HG03097 (cell line): ENCODE measurements around the gene THAP10.
"Not testable (repeated sequence)": the region's sequence is repeated elsewhere in the genome, so short reads cannot be mapped to it uniquely, and the experiment has no call there.

Experiments
- ATAC-seq: cut with Tn5 transposase; IDR thresholded peaks from one replicate; pipeline ENCODE4 v1.9.1; 2021; ENCODE audit not compliant: unreplicated experiment, low FRiP score

THAP10 gene

GRCh38 chr15:70879401-70879800 is 12.8 kb downstream of the THAP10 start:
- no peak for ATAC-seq

DNA sequence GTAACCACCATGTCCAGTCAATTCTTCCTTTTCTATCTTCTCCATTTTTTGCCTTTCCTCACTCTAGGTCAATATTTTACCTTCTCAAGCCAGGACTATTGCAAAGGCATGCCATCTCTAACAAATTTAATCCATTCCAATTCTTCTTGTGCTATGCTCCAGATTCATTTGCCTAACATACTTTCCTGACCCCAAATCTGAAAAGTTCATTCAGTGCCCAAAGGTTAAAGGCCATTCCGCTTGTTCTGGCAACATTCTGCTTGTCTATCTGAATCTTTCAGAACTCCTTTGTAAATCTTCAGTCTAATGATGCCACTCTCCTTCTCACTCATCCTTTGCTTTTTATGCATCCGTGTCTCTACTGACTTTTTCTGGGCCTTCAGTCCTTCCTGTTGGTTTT is 15.6 kb downstream of the THAP10 start:
- no peak for ATAC-seq

GRCh38 chr15:70876011-70876410 is 16.2 kb downstream of the THAP10 start:
- no peak for ATAC-seq

GRCh38 chr15:70875001-70875782 is 17.0 kb downstream of the THAP10 start:
- ATAC-seq = no peak

DNA sequence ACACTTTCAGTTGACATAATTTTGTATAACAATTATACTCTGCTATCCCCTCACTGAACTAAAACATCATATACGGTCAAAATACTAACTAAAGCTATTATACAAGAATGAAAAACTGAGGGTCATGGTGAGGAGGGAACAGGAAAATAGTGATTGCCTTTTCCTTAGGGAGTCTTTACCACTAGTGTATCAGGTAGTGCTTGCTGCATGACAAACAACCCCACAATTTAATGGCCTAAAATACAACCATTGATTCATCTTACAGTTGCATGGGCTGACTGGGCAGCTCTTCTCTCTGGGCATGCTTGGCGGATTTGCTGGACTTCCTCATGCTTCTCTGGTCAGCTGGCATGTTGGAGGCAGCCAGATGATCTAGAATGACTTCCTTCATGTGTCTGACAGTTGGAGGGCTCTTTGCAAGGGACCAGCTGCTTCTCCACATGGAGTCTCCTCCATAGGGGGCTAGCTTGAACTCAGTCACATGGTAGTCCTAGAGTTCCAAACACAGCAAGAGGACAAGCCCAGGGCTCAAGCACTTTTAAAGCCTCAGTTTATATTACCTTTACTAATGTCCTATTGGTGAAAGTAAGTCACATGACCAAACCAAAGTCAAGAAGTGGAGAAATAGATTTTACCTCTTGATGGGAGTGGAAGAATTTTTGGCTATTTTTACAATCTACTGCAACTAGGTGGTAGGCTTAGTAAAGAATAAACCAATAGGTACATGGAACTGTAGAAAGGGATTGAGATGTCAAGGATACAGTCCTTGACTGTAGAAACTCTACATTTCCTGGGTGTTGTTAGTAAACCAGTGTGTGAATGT is 18.8 kb downstream of the THAP10 start:
- ATAC-seq = no peak

- ATAC-seq = not testable (repeated sequence)
These were observed 20.7 kb downstream of the THAP10 start for GRCh38 chr15:70871490-70871889.

- ATAC-seq = no peak
These were observed 22.2 kb downstream of the THAP10 start for GRCh38 chr15:70870051-70870450.

- no peak for ATAC-seq
These were observed 22.9 kb downstream of the THAP10 start for GRCh38 chr15:70869346-70869745.

- ATAC-seq = no peak
These were observed 24.2 kb downstream of the THAP10 start for GRCh38 chr15:70867911-70868467.

- ATAC-seq = no peak
These were observed 25.1 kb downstream of the THAP10 start for GRCh38 chr15:70866982-70867641.

- no peak for ATAC-seq
These were observed 28.6 kb downstream of the THAP10 start for GRCh38 chr15:70863450-70864218.

DNA sequence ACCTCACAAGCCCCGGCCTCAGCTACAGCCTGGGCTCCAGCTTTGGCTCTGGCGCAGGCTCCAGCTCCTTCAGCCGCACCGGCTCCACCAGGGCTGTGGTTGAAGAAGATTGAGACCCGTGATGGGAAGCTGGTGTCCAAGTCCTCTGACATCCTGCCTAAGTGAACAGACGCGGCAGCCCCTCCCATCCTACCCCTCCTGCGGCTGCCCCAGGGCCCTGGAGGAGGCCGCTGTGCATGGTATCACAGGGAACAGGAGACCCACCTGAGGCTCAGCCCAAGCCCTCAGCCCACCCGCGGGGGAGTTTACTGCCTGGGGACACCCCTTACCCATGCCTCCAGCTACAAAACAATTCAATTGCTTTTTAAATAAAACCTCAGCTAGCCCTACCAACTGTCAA is 32.2 kb downstream of the THAP10 start:
- ATAC-seq = no peak

- no peak for ATAC-seq
These were observed 32.8 kb downstream of the THAP10 start for GRCh38 chr15:70859322-70859908.

- not testable (repeated sequence) for ATAC-seq
These were observed 33.5 kb downstream of the THAP10 start for GRCh38 chr15:70858614-70859321.

- no peak for ATAC-seq
These were observed 34.5 kb downstream of the THAP10 start for GRCh38 chr15:70857562-70858285.

DNA sequence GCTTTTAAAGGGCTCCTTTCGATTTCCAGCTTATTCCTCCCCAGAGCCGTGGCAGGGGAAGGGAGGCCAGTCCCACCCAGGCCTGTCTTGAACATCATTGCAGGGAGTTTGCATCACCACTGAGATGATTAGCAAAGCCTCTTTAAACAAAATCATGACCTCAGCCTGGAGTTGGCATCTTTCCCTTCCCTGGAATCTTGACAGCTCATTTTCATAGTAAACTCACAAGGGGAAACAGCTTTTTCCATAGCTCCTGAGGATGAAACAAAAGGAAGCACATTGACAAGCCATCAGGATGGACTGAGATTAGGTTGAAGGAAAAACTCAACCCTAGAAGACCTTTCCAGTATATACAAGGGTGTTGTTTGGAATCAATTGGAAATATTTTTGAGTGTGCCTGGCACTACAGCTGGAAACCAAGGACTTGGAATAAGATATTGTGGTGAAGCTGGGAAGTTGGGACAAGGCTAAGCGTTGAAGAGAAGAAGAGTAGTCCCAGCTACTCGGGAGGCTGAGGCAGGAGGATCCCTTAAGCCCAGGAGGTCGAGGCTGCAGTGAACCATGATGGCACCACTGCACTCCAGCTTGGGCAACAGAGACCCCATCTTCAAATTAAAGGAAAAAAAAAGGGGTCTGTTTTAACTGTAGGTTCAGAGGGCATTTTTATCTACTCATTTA is 35.2 kb downstream of the THAP10 start:
- ATAC-seq = no peak

DNA sequence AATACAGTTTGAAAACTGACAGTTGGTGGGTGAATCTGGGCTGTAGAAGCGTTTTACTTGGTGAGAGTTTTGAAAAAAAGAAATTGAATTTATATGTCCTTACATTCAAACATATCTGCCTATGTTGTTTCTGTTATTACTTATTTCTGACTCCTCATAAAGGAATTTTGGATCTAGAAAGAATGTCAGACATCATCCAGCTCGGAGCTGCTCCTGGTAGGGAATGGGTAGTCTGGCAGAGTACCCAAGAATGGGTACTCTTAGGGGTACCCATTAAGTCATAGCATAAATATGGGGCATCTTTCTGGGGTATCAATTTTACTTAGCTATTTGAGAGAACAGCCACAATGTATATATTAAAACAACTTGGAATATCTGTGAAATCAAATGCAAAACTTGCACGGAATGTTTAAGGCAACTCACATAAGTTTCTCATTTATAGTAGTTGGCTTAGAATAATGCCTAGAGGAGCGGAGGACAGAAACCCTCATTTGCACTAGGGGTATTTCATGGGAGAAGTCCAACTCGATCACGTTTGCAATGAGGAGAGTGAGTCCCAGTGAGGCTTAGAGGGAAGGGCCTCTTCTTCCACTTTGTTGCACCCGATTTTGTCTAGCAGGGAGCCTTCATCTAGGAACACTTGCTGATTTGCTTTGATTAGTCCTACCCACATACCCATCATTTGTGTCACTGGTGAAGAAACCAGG is 35.9 kb downstream of the THAP10 start:
- no peak for ATAC-seq
